Stimulated activated CD8-positive, alpha-beta memory T cell treated with anti-CD3 and anti-CD28 coated beads, Interleukin-7, amount 100 ng/mL, for 48 hours (primary cell): ENCODE data around the gene VPS35L.

ENCODE experiments used
- DNase-seq, 2 donors: peaks; one replicate each; pipeline ENCODE4 v3.0.0-alpha.2; 2020; ENCODE audit warnings: low read depth in 1 of 2; ENCODE audit errors: extremely low read depth in 1 of 2

VPS35L gene

GRCh38 chr16:19555186-19555937, at the start of gene VPS35L:
VPS35L (plus strand) TSS chr16:19555703; CDS start chr16:19555730, 27 bp downstream.
- DNase-seq = peak; percentile 92 to 94

- DNase-seq = no peak
Observed at GRCh38 chr16:19506965-19507364, 48.5 kb upstream of the VPS35L start.

GRCh38 chr16:19507867-19508266, 47.6 kb upstream of the VPS35L start:
- DNase-seq = no peak

- DNase-seq = no peak
Observed at GRCh38 chr16:19512297-19512696, 43.2 kb upstream of the VPS35L start.

GRCh38 chr16:19513377-19514053, 42.0 kb upstream of the VPS35L start:
- DNase-seq = no peak

GRCh38 chr16:19515757-19516156, 39.7 kb upstream of the VPS35L start:
- DNase-seq = no peak

GRCh38 chr16:19517424-19518089, 37.9 kb upstream of the VPS35L start:
- no peak for DNase-seq

GRCh38 chr16:19518388-19518787, 37.1 kb upstream of the VPS35L start:
- no peak for DNase-seq

GRCh38 chr16:19520861-19521331, 34.6 kb upstream of the VPS35L start:
- no peak for DNase-seq

- DNase-seq = peak; percentile 85 to 91
Observed at GRCh38 chr16:19521471-19522396, 33.8 kb upstream of the VPS35L start, which contains the start of gene GDE1. GDE1 (minus strand) TSS chr16:19522098; CDS start chr16:19521964, 134 bp downstream.

GRCh38 chr16:19522397-19522732, 33.1 kb upstream of the VPS35L start:
- no peak for DNase-seq

GRCh38 chr16:19522760-19523159, 32.7 kb upstream of the VPS35L start:
- DNase-seq = no peak

GRCh38 chr16:19523184-19523558, 32.3 kb upstream of the VPS35L start:
- DNase-seq = no peak

GRCh38 chr16:19523559-19524355, 31.7 kb upstream of the VPS35L start, which contains the start of gene CCP110:
CCP110 (plus strand) TSS chr16:19523942; CDS start chr16:19527882, 3,940 bp downstream.
- peak; percentile 87 to 96 for DNase-seq

- DNase-seq = no peak
Observed at GRCh38 chr16:19524356-19524615, 31.2 kb upstream of the VPS35L start.

- no peak for DNase-seq
Observed at GRCh38 chr16:19524616-19525384, 30.7 kb upstream of the VPS35L start.

GRCh38 chr16:19525385-19525723, 30.1 kb upstream of the VPS35L start:
- no peak for DNase-seq

- DNase-seq = no peak
Observed at GRCh38 chr16:19527161-19527560, 28.3 kb upstream of the VPS35L start.

GRCh38 chr16:19528666-19529065, 26.8 kb upstream of the VPS35L start:
- DNase-seq = no peak
